Testis (tissue), 2 donors: ENCODE data around the gene GRM7.

Experiments used
- CTCF ChIP-seq, 3 experiments: fragments of 450-650 bp in 2 of 3; fragments of 200-600 bp in 1 of 3; sonication (generic) in 1 of 3; IDR thresholded peaks; one replicate each; pipeline ENCODE4 v1.5.1; 2016 to 2019; ENCODE audit warnings: antibody characterized with exemption in 3 of 3, mild to moderate bottlenecking in 2 of 3, moderate library complexity in 1 of 3
- POLR2A ChIP-seq: fragments of 450-650 bp; IDR thresholded peaks from one replicate; pipeline ENCODE4 v1.6.1; 2017; ENCODE audit warnings: antibody characterized with exemption, mild to moderate bottlenecking, moderate library complexity

DNA sequence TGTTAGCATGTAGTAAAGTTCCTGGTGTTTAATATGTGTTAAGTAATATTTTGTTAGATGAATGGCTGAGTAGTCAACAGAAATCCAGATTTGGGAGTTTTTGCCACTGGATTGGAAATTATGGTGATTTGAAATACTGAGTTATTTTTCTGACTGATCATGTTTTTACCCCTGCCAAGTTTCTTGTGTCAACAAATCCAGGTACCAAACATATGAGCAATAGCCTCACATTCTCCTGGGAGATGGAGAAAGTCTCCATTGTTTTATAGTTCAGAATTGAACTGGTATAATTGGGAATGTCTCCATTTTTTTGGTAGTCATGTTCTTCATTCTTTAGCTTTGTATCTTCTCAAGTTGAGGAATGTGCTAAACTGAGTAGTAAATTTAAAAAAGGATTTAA, 873.5 kb downstream of the GRM7 start:
- TF ChIP-seq POLR2A = no peak
- TF ChIP-seq CTCF (IDR thresholded peaks at IDR 0.05) = no peak
